Activated CD4-positive, CD25-positive, alpha-beta regulatory T cell treated with anti-CD3 and anti-CD28 coated beads, Interleukin-2, amount 50 U/mL, for 16 hours (primary cell): ENCODE results near the gene SLC25A42.

Experiments
- DNase-seq: peaks from one replicate; pipeline ENCODE4 v3.0.0-alpha.2; 2020; ENCODE audit warnings: low read depth, low spot score

SLC25A42 gene

GRCh38 chr19:19050731-19051130 is 13.1 kb upstream of the SLC25A42 start:
- no peak for DNase-seq

GRCh38 chr19:19051478-19052213 is 12.1 kb upstream of the SLC25A42 start:
- no peak for DNase-seq

GRCh38 chr19:19052921-19053320 is 10.9 kb upstream of the SLC25A42 start:
- no peak for DNase-seq

- DNase-seq, result no peak
Observed at GRCh38 chr19:19053508-19054314, 10.1 kb upstream of the SLC25A42 start.

GRCh38 chr19:19054315-19054938 is 9.4 kb upstream of the SLC25A42 start:
- no peak for DNase-seq

GRCh38 chr19:19054939-19055440 is 8.8 kb upstream of the SLC25A42 start:
- DNase-seq, result no peak

- no peak for DNase-seq
Observed at GRCh38 chr19:19055701-19056100, 8.1 kb upstream of the SLC25A42 start.

- no peak for DNase-seq
Observed at GRCh38 chr19:19056636-19057275, 7.0 kb upstream of the SLC25A42 start.

GRCh38 chr19:19057317-19057716 is 6.5 kb upstream of the SLC25A42 start:
- DNase-seq, result no peak

GRCh38 chr19:19057720-19058119 is 6.1 kb upstream of the SLC25A42 start:
- no peak for DNase-seq

- no peak for DNase-seq
Observed at GRCh38 chr19:19059018-19059836, 4.6 kb upstream of the SLC25A42 start.

GRCh38 chr19:19059837-19060611 is 3.8 kb upstream of the SLC25A42 start:
- no peak for DNase-seq

GRCh38 chr19:19061506-19061905 is 2.3 kb upstream of the SLC25A42 start:
- no peak for DNase-seq

- DNase-seq, result no peak
Observed at GRCh38 chr19:19062454-19063182, 1.2 kb upstream of the SLC25A42 start.

GRCh38 chr19:19064098-19064722 is 416 bp downstream of the SLC25A42 start:
- no peak for DNase-seq

- DNase-seq, result no peak
Observed at GRCh38 chr19:19064811-19065745, 1.3 kb downstream of the SLC25A42 start.

- no peak for DNase-seq
Observed at GRCh38 chr19:19067276-19068072, 3.7 kb downstream of the SLC25A42 start.
